ENCODE data around the gene ADD2.

ADD2 gene

GRCh38 chr2:70714141-70714905 lies 53.7 kb downstream of the ADD2 start:
- peaks cover 9% of the 10 kb centered on the region for H3K4me1 ChIP-seq (ENCODE audit: control insufficient read depth, insufficient read depth, low read length)
- no peaks in the 10 kb centered on the region for H3K27me3 ChIP-seq (ENCODE audit: control insufficient read depth, insufficient read depth, low read length)
- H3K36me3 ChIP-seq (ENCODE audit: control insufficient read depth, insufficient read depth, low read length), result peaks cover 7% of the 10 kb centered on the region; the same call in 1 of the 2 replicates
- no CpG with 5 or more reads among the region's 5 CpGs for WGBS (ENCODE audit: insufficient coverage, insufficient read length)
- no peak overlapping the region for H3K27ac ChIP-seq (ENCODE audit: low read length)
- H3K4me3 ChIP-seq (ENCODE audit: low read length), result no peak overlapping the region
- DNase-seq (ENCODE audit: low read depth, low spot score), result no peak
- no peaks in the 10 kb centered on the region for H3K9me3 ChIP-seq (ENCODE audit: control insufficient read depth, insufficient read depth, low read length)

- H3K36me3 ChIP-seq (ENCODE audit: control insufficient read depth, insufficient read depth, low read length), result peaks cover 7% of the 10 kb centered on the region; the same call in 1 of the 2 replicates
- DNase-seq (ENCODE audit: low read depth, low spot score), result no peak
- H3K9me3 ChIP-seq (ENCODE audit: control insufficient read depth, insufficient read depth, low read length), result no peaks in the 10 kb centered on the region
- H3K27me3 ChIP-seq (ENCODE audit: control insufficient read depth, insufficient read depth, low read length), result no peaks in the 10 kb centered on the region
- no peak overlapping the region for H3K27ac ChIP-seq (ENCODE audit: low read length)
- peaks cover 9% of the 10 kb centered on the region for H3K4me1 ChIP-seq (ENCODE audit: control insufficient read depth, insufficient read depth, low read length)
- no CpG with 5 or more reads among the region's 5 CpGs for WGBS (ENCODE audit: insufficient coverage, insufficient read length)
- H3K4me3 ChIP-seq (ENCODE audit: low read length), result no peak overlapping the region
Measured at GRCh38 chr2:70712916-70713315, 55.1 kb downstream of the ADD2 start.

- no peak for DNase-seq (ENCODE audit: low read depth, low spot score)
- Histone ChIP-seq H3K27me3 (ENCODE audit: control insufficient read depth, insufficient read depth, low read length) (no peaks in the 10 kb centered on the region), H3K27ac (ENCODE audit: low read length) (no peak overlapping the region), H3K36me3 (ENCODE audit: control insufficient read depth, insufficient read depth, low read length) (peaks cover 7% of the 10 kb centered on the region; the same call in 1 of the 2 replicates), H3K4me3 (ENCODE audit: low read length) (no peak overlapping the region), H3K4me1 (ENCODE audit: control insufficient read depth, insufficient read depth, low read length) (peaks cover 9% of the 10 kb centered on the region), H3K9me3 (ENCODE audit: control insufficient read depth, insufficient read depth, low read length) (no peaks in the 10 kb centered on the region)
- WGBS (ENCODE audit: insufficient coverage, insufficient read length), result no CpG with 5 or more reads among the region's 1 CpG
Measured at GRCh38 chr2:70711191-70711590, 56.8 kb downstream of the ADD2 start.

DNA sequence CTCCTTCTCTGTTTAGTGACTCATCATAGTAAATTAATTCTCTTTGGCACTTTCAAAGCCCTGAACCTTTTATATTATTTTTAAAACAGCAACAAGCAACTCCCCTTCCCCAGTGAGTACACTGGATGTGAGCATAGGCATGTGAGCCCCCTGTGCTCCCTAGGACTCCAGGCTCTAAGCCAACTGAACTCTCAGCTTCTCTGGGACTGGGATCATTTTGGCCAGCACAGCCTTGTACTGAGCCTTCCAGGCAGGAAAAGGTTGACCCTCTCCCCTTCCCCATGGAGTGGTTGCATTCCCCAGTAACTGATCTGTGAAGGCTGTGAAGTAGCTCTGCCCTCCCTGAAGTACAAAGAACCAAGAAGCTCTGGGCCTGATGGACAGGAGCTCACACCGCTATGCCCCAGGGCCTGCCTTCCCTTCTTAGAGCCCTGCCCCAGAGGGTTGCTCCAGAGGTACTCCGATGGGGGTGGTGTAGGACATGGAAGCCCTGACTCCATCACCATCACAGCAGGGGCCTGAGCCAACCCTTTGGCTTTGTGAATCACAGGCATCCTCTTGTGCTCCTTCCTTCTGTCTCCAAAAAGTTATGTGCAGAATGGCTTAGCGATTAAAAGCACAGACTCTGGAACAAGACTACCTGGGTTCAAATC lies 57.8 kb downstream of the ADD2 start:
- Histone ChIP-seq H3K4me3 (ENCODE audit: low read length) (no peak overlapping the region), H3K36me3 (ENCODE audit: control insufficient read depth, insufficient read depth, low read length) (peaks cover 7% of the 10 kb centered on the region; the same call in 1 of the 2 replicates), H3K4me1 (ENCODE audit: control insufficient read depth, insufficient read depth, low read length) (peaks cover 4% of the 10 kb centered on the region), H3K9me3 (ENCODE audit: control insufficient read depth, insufficient read depth, low read length) (no peaks in the 10 kb centered on the region), H3K27me3 (ENCODE audit: control insufficient read depth, insufficient read depth, low read length) (no peaks in the 10 kb centered on the region), H3K27ac (ENCODE audit: low read length) (no peak overlapping the region)
- DNase-seq (ENCODE audit: low read depth, low spot score), result no peak
- WGBS (ENCODE audit: insufficient coverage, insufficient read length), result no CpG with 5 or more reads among the region's 3 CpGs

- no peak for DNase-seq (ENCODE audit: low read depth, low spot score)
- H3K4me3 ChIP-seq (ENCODE audit: low read length), result no peak overlapping the region
- 0 out of 2 replicates have a peak, but pooled peaks cover 3% of the 10 kb centered on the region for H3K4me1 ChIP-seq (ENCODE audit: control insufficient read depth, insufficient read depth, low read length)
- whole genome bisulfite sequencing (ENCODE audit: insufficient coverage, insufficient read length), result 100% methylated on average over 2 of the region's 9 CpGs
- H3K27me3 ChIP-seq (ENCODE audit: control insufficient read depth, insufficient read depth, low read length), result no peaks in the 10 kb centered on the region
- H3K9me3 ChIP-seq (ENCODE audit: control insufficient read depth, insufficient read depth, low read length), result no peaks in the 10 kb centered on the region
- H3K36me3 ChIP-seq (ENCODE audit: control insufficient read depth, insufficient read depth, low read length), result peaks cover 7% of the 10 kb centered on the region; the same call in 1 of the 2 replicates
- no peak overlapping the region for H3K27ac ChIP-seq (ENCODE audit: low read length)
Measured at GRCh38 chr2:70709275-70710037, 58.5 kb downstream of the ADD2 start.

DNA sequence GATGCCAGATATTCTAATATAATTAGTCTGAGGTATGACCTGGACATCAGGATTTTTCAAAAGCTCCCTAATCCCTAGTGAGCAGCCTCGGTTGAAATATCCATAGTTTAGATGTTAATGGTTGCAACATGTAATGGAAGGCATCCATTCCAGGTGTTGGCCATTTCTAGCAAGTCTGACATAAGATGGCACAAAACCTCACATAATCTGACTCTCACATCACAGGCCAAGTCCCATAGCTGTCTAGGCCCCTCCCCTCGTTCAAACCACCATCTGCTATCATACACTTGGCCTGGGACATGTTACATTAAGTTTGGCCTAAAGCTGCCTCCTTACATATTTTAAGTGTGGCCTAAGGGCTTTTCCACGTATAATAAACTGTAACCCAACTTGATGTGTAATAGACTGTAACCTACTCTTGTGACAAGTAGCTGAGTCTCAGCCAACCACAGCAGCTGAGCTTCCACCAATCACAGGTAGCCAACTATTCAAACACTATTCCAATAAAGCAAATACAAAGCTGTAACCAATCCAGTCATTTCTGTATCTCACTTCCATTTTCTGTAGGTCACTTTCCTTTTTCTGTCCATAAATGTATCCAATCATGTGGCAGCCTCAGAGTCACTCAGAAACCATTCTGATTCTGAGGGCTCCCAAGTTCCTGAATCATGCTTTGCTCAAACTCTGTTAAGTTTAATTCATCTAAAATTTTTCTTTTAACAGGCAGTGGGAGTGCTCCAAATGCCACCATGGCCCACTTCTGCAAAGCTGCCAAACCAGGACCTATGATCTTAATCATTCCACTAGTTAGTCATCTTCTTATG lies 59.4 kb downstream of the ADD2 start:
- no CpG with 5 or more reads among the region's 3 CpGs for WGBS (ENCODE audit: insufficient coverage, insufficient read length)
- no peak for DNase-seq (ENCODE audit: low read depth, low spot score)
- H3K36me3 ChIP-seq (ENCODE audit: control insufficient read depth, insufficient read depth, low read length), result peaks cover 7% of the 10 kb centered on the region; the same call in 1 of the 2 replicates

DNA sequence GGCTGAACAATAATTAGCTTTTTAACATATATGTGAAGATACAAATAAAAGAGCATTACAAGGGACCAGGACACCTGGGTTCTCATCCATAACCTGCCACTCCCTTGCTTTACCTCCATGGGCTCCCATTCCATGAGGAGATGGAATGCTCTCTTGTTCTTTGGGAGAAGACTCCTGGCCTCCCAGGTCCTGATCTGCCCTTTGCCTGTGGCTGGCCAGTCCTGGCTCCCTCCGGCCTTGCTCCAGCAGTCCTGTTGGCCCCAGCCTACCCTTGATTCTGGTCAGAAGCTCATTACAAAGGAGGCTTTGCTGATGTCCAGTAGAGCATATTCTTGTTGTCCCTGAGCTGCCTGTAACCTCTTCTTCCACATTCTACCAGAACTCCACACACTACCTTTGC lies 60.3 kb downstream of the ADD2 start:
- no peak overlapping the region for H3K4me3 ChIP-seq (ENCODE audit: low read length)
- WGBS (ENCODE audit: insufficient coverage, insufficient read length), result no CpG with 5 or more reads among the region's 1 CpG
- no peaks in the 10 kb centered on the region for H3K27me3 ChIP-seq (ENCODE audit: control insufficient read depth, insufficient read depth, low read length)
- peaks cover 3% of the 10 kb centered on the region; the same call in 1 of the 2 replicates for H3K36me3 ChIP-seq (ENCODE audit: control insufficient read depth, insufficient read depth, low read length)
- no peak for DNase-seq (ENCODE audit: low read depth, low spot score)
- H3K9me3 ChIP-seq (ENCODE audit: control insufficient read depth, insufficient read depth, low read length), result no peaks in the 10 kb centered on the region
- 0 out of 2 replicates have a peak, but pooled peaks cover 1% of the 10 kb centered on the region for H3K4me1 ChIP-seq (ENCODE audit: control insufficient read depth, insufficient read depth, low read length)
- no peak overlapping the region for H3K27ac ChIP-seq (ENCODE audit: low read length)

More for the DNA sequence above, 59.4 kb downstream of the ADD2 start:
- Histone ChIP-seq H3K27me3 (ENCODE audit: control insufficient read depth, insufficient read depth, low read length) (no peaks in the 10 kb centered on the region), H3K9me3 (ENCODE audit: control insufficient read depth, insufficient read depth, low read length) (no peaks in the 10 kb centered on the region), H3K4me1 (ENCODE audit: control insufficient read depth, insufficient read depth, low read length) (0 out of 2 replicates have a peak, but pooled peaks cover 1% of the 10 kb centered on the region), H3K4me3 (ENCODE audit: low read length) (no peak overlapping the region), H3K27ac (ENCODE audit: low read length) (no peak overlapping the region)

- H3K4me1 ChIP-seq (ENCODE audit: control insufficient read depth, insufficient read depth, low read length), result no peaks in the 10 kb centered on the region
- H3K4me3 ChIP-seq (ENCODE audit: low read length), result no peak overlapping the region
- H3K36me3 ChIP-seq (ENCODE audit: control insufficient read depth, insufficient read depth, low read length), result no peaks in the 10 kb centered on the region
- H3K27me3 ChIP-seq (ENCODE audit: control insufficient read depth, insufficient read depth, low read length), result no peaks in the 10 kb centered on the region
- no CpG with 5 or more reads among the region's 36 CpGs for WGBS (ENCODE audit: insufficient coverage, insufficient read length)
- no peak overlapping the region for H3K27ac ChIP-seq (ENCODE audit: low read length)
- H3K9me3 ChIP-seq (ENCODE audit: control insufficient read depth, insufficient read depth, low read length), result no peaks in the 10 kb centered on the region
- DNase-seq (ENCODE audit: low read depth, low spot score), result no peak
Measured at GRCh38 chr2:70706026-70706795, 61.8 kb downstream of the ADD2 start.

DNA sequence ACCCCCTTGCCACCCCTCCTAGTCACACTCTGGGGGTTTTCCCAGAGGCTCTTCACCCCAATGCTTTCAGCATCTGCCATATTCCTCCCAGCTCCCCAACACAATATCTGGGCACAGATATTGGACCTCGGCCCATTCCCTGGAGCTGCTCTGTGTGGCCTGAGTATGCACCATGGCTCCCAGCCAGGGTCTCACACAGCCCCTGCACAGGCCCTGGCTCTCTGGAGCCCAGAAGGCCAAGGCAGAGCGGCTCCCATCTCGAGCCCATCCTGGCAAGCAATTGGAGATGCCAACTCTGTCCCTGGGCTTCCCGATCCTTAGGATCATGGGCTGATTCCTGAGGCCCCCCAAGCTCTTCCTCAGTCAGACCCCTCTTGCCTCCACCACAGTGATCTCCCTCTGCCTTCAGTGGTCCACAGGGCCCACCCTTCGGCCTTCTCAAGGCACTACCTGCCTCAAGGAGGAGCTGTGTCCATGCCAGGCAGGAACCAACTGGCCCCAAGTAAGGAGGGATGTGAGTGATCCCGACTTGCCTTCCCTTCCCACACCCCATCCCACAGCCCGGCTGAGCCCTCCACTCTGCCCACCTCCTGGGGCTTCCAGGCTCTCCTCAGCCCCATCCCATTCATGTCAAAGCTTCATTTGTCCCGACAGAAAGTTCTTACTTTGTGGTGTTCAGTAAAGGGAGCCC lies 62.7 kb downstream of the ADD2 start:
- Histone ChIP-seq H3K4me1 (ENCODE audit: control insufficient read depth, insufficient read depth, low read length) (no peaks in the 10 kb centered on the region), H3K36me3 (ENCODE audit: control insufficient read depth, insufficient read depth, low read length) (no peaks in the 10 kb centered on the region), H3K27ac (ENCODE audit: low read length) (no peak overlapping the region), H3K27me3 (ENCODE audit: control insufficient read depth, insufficient read depth, low read length) (no peaks in the 10 kb centered on the region), H3K4me3 (ENCODE audit: low read length) (no peak overlapping the region), H3K9me3 (ENCODE audit: control insufficient read depth, insufficient read depth, low read length) (no peaks in the 10 kb centered on the region)
- DNase-seq (ENCODE audit: low read depth, low spot score), result no peak
- WGBS (ENCODE audit: insufficient coverage, insufficient read length), result no CpG with 5 or more reads among the region's 8 CpGs
